Osteoblast (primary cell): ENCODE measurements around the gene TOB1. TPM values are rescaled to one million over a fixed set of nuclear protein-coding genes. Genes with fewer than 3 reads are reported as not detected.

Experiments
- DNase-seq: peaks from one replicate; pipeline ENCODE4 v3.0.0; 2011; ENCODE audit warnings: low spot score, mixed read lengths; ENCODE audit not compliant: insufficient read length; ENCODE audit errors: missing footprints
- H2AFZ ChIP-seq: 2 replicates; pipeline ENCODE4 v1.6.0; 2011; ENCODE audit warnings: mild to moderate bottlenecking, low read length
- H3K27ac ChIP-seq: 2 replicates; pipeline ENCODE4 v1.5.1; 2011; ENCODE audit warnings: mild to moderate bottlenecking, low read depth, low read length, moderate library complexity
- H3K27me3 ChIP-seq: 2 replicates; pipeline ENCODE4 v1.6.0; 2012; ENCODE audit warnings: mild to moderate bottlenecking, control low read depth, inconsistent platforms, low read length, moderate library complexity; ENCODE audit not compliant: insufficient read depth
- H3K36me3 ChIP-seq: 2 replicates; pipeline ENCODE4 v1.5.1; 2011; ENCODE audit warnings: mild to moderate bottlenecking, low read length, control low read depth, moderate library complexity; ENCODE audit not compliant: insufficient read depth
- H3K4me1 ChIP-seq: 2 replicates; pipeline ENCODE4 v1.5.1; 2011; ENCODE audit warnings: mild to moderate bottlenecking, low read length, control low read depth, moderate library complexity; ENCODE audit not compliant: insufficient read depth
- H3K4me2 ChIP-seq: 2 replicates; pipeline ENCODE4 v1.6.0; 2011; ENCODE audit warnings: mild to moderate bottlenecking, low read length; ENCODE audit not compliant: insufficient read depth
- H3K4me3 ChIP-seq: fragments of 200-600 bp; sonication (generic); 3 replicates; pipeline ENCODE4 v1.5.1; 2012; ENCODE audit warnings: mild to moderate bottlenecking, low read length, inconsistent platforms; ENCODE audit not compliant: insufficient read depth
- H3K79me2 ChIP-seq: 2 replicates; pipeline ENCODE4 v1.6.0; 2012; ENCODE audit warnings: mild to moderate bottlenecking, low read length, control low read depth, inconsistent platforms; ENCODE audit not compliant: insufficient read depth
- H3K9me3 ChIP-seq: 2 replicates; pipeline ENCODE4 v1.5.1; 2011; ENCODE audit warnings: low read depth, low read length, control low read depth
- H4K20me1 ChIP-seq: 2 replicates; pipeline ENCODE4 v1.6.0; 2012; ENCODE audit warnings: mild to moderate bottlenecking, low read length, control low read depth; ENCODE audit not compliant: insufficient read depth
- total RNA-seq: library from RNA; depleted of rRNA; stranded (reverse); fragments of >200 nt; gene quantifications from 2 replicates; pipeline ENCODE4 v1.2.3, GENCODE V29; 2012
- TF ChIP-seq, protein P1 (sequence below): IDR thresholded peaks from 2 replicates; pipeline ENCODE4 v1.5.1; 2011; ENCODE audit warnings: mild to moderate bottlenecking, low read depth, low read length, moderate library complexity; ENCODE audit errors: extremely low read depth

Gene TOB1
- total RNA-seq, 1 donor = 18.8 TPM

DNA sequence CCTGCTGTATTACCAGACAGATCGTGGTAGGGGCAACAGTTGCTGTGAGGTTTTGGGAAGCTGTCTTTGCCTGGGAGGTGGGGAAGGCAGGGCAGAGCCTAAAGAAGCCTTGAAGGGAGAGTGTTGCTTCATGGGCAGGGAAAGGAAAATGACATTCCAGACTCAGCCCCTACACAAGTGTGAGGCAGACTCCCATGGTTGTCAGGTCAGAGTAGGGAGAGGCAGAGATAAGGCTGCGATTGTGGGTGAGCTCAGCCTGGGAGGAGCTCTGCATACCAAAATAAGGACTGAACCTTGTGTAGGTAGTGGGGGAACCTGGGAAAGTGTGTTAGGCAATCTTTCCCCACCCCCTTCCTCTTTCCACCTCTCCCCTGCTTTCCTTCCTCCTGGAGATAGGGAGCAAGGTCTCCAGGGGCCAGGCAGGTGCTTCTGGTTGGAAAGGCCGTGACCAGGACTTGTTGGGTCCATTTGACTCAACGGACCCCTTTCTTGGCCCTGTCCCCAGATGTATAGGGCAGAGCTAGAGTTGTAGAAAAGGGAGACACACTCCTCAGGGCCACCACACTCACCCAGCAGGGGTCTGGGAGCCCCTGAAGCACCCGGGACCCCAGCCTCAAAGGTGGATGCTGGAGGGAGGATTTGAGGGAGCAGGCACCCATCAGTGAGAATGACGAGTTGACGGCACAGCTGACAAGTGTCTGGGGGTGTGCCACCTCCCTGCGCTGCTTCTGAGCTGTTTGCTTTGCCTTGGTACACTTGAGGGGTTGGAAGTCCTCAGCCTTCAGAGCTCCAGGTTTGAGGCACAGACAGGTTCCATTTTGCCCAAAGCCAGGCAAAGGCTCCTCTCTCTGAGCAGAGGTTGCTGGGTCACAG lies 18.5 kb upstream of the TOB1 start:
- H3K9me3 ChIP-seq = peaks cover 2% of the 10 kb centered on the region
- no peak overlapping the region for H2AFZ ChIP-seq
- H3K4me3 ChIP-seq = no peak overlapping the region
- H3K79me2 ChIP-seq = no peaks in the 10 kb centered on the region
- no peak overlapping the region for H3K4me2 ChIP-seq
- no peaks in the 10 kb centered on the region for H3K36me3 ChIP-seq
- DNase-seq = no peak
- peaks cover 4% of the 10 kb centered on the region for H3K27me3 ChIP-seq
- TF ChIP-seq, protein P1, sequence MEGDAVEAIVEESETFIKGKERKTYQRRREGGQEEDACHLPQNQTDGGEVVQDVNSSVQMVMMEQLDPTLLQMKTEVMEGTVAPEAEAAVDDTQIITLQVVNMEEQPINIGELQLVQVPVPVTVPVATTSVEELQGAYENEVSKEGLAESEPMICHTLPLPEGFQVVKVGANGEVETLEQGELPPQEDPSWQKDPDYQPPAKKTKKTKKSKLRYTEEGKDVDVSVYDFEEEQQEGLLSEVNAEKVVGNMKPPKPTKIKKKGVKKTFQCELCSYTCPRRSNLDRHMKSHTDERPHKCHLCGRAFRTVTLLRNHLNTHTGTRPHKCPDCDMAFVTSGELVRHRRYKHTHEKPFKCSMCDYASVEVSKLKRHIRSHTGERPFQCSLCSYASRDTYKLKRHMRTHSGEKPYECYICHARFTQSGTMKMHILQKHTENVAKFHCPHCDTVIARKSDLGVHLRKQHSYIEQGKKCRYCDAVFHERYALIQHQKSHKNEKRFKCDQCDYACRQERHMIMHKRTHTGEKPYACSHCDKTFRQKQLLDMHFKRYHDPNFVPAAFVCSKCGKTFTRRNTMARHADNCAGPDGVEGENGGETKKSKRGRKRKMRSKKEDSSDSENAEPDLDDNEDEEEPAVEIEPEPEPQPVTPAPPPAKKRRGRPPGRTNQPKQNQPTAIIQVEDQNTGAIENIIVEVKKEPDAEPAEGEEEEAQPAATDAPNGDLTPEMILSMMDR = no peak
- H3K4me1 ChIP-seq = peaks cover 6% of the 10 kb centered on the region
- H4K20me1 ChIP-seq = no peaks in the 10 kb centered on the region
- no peak overlapping the region for H3K27ac ChIP-seq

DNA sequence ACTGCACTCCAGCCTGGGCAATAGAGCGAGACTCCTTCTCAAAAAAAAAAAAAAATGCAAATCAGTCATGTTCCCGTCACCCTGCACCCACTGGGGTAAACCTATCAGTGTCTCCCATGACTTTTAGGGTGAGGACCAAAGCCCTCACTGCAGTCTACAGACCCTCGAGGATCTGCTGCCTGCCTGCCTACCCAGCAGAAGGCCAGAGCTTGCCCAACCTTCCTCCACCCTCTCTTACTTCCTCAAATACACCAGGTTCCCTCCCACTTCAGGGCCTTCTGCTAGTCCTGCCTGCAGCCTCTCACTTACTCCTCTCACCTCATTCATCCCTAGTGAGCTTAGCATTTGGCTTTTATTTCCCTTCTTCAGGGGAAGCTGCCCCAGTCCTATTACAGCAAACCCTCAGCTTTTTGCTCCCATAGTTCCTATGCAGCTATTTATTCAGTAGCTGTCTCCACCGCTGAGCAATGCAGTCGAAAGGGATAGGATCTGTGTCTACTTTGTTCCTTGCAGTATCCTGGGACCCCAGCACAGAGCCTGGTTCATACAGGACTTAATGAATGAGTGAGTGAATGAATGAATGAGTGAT lies 17.8 kb upstream of the TOB1 start:
- DNase-seq = no peak
- no peaks in the 10 kb centered on the region for H4K20me1 ChIP-seq
- peaks cover 6% of the 10 kb centered on the region for H3K4me1 ChIP-seq
- no peak overlapping the region for H3K4me3 ChIP-seq
- H3K27ac ChIP-seq = no peak overlapping the region
- no peak overlapping the region for H3K4me2 ChIP-seq
- TF ChIP-seq, protein P1 = no peak
- H3K79me2 ChIP-seq = no peaks in the 10 kb centered on the region
- no peaks in the 10 kb centered on the region for H3K36me3 ChIP-seq
- H3K27me3 ChIP-seq = no peaks in the 10 kb centered on the region
- H3K9me3 ChIP-seq = peaks cover 2% of the 10 kb centered on the region
- H2AFZ ChIP-seq = no peak overlapping the region

DNA sequence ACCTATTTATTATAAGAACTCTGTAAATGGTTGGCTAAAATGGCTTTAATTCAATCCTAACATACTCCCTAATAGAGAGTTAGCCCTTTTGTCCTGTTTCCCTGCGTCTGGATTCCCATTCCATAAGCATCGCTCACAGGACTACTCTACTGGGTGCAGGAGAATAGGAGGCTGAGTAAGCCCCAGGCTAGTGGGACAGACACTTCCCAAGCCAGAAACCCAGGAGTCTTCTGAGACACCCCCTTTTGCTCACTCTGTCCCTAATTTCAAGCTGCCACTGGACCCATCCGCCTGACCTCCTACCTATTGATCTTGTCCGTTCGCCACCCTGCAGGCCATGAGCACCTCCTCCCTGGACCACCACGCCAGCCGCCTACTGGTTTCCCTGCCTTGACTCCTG lies 16.7 kb upstream of the TOB1 start:
- H4K20me1 ChIP-seq = no peaks in the 10 kb centered on the region
- no peak overlapping the region for H3K4me2 ChIP-seq
- H3K4me1 ChIP-seq = peaks cover 6% of the 10 kb centered on the region
- no peak overlapping the region for H3K4me3 ChIP-seq
- H3K79me2 ChIP-seq = no peaks in the 10 kb centered on the region
- peaks cover 2% of the 10 kb centered on the region for H3K9me3 ChIP-seq
- H3K27me3 ChIP-seq = no peaks in the 10 kb centered on the region
- DNase-seq = peak; percentile 84
- H2AFZ ChIP-seq = no peak overlapping the region
- TF ChIP-seq, protein P1 = no peak
- H3K27ac ChIP-seq = no peak overlapping the region
- no peaks in the 10 kb centered on the region for H3K36me3 ChIP-seq

DNA sequence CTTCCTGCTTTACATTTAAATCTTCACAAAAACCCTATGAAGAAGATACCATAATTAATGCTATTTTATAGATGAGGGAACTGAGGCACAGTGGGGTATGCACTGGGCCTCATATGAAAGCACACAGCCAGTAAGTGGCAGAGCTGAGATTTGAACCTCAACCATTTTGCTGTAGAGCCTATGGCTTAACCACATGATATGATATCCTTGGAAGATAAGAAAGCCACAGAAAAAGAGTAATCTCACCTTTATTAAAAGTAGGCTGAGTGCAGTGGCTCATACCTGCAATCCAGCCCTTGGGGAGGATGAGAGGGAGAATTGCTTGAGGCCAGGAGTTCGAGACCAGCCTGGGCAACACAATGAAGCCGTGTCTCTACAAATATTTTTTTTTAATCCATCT lies 15.0 kb upstream of the TOB1 start:
- Histone ChIP-seq H3K9me3 (peaks cover 2% of the 10 kb centered on the region), H4K20me1 (no peaks in the 10 kb centered on the region), H3K27me3 (no peaks in the 10 kb centered on the region), H3K4me2 (no peak overlapping the region), H2AFZ (no peak overlapping the region), H3K4me1 (peaks cover 6% of the 10 kb centered on the region), H3K4me3 (no peak overlapping the region), H3K79me2 (no peaks in the 10 kb centered on the region), H3K27ac (no peak overlapping the region), H3K36me3 (no peaks in the 10 kb centered on the region)
- TF ChIP-seq, protein P1 = no peak
- no peak for DNase-seq
